CD4-positive, alpha-beta T cell (primary cell): Measurements from ENCODE around the gene TRIM40. TPM values are rescaled to one million over a fixed set of nuclear protein-coding genes. Genes with fewer than 3 reads are reported as not detected.
"Not testable (repeated sequence)": the region's sequence is repeated elsewhere in the genome, so short reads cannot be mapped to it uniquely, and the experiment has no call there.

Experiments
- ATAC-seq: fragments of 200-7000 bp; cut with Tn5 transposase; one replicate; pipeline ENCODE4 v1.10.0; 2022; ENCODE audit warnings: mild to moderate bottlenecking; ENCODE audit not compliant: poor library complexity
- CTCF ChIA-PET: fragments of 350-600 bp; sonication (Branson Sonifier 250); formaldehyde crosslinking; loops from one replicate; lab custom pipeline; 2021; ENCODE audit warnings: antibody characterized with exemption, inconsistent platforms; lab: Charles Lee
- POLR2A ChIA-PET: fragments of 350-600 bp; sonication (Branson Sonifier 250); formaldehyde crosslinking; loops from one replicate; lab custom pipeline; 2021; ENCODE audit warnings: antibody characterized with exemption, inconsistent platforms; lab: Charles Lee
- DNase-seq, 14 experiments: peaks; one replicate each; pipeline ENCODE4 v3.0.0-alpha.2; 2013 to 2020; ENCODE audit warnings: mixed read lengths in 2 of 14
- H3K27ac ChIP-seq, 2 donors: one replicate each; pipeline versions ENCODE4 v1.5.1 to v1.7.0; 2013; ENCODE audit warnings: low read length in 2 of 2, low read depth in 1 of 2, mild to moderate bottlenecking in 1 of 2
- H3K27me3 ChIP-seq, 2 experiments: 1 replicate in 1 of 2; 2 replicates in 1 of 2; pipeline versions ENCODE4 v1.6.1 to v1.7.0; 2013; ENCODE audit warnings: low read length in 2 of 2, control low read depth in 1 of 2, mild to moderate bottlenecking in 1 of 2, moderate library complexity in 1 of 2; ENCODE audit not compliant: insufficient read depth in 2 of 2, control insufficient read depth in 1 of 2
- H3K36me3 ChIP-seq: one replicate; pipeline ENCODE4 v1.6.1; 2013; ENCODE audit warnings: low read length, control low read depth; ENCODE audit not compliant: insufficient read depth
- H3K4me1 ChIP-seq: one replicate; pipeline ENCODE4 v1.6.1; 2013; ENCODE audit warnings: low read length, control low read depth; ENCODE audit not compliant: insufficient read depth
- H3K4me3 ChIP-seq: one replicate; pipeline ENCODE4 v1.5.1; 2013; ENCODE audit warnings: mild to moderate bottlenecking, low read length, moderate library complexity
- H3K9me3 ChIP-seq, 2 experiments: 1 replicate in 1 of 2; 2 replicates in 1 of 2; pipeline versions ENCODE4 v1.6.1 to v1.7.0; 2013; ENCODE audit warnings: low read length in 2 of 2, mild to moderate bottlenecking in 2 of 2, control low read depth in 1 of 2, moderate library complexity in 1 of 2; ENCODE audit not compliant: control insufficient read depth in 1 of 2, insufficient read depth in 1 of 2
- H3K27ac Mint-ChIP-seq: one replicate; pipeline ENCODE4 v1.8.0; 2020; ENCODE audit warnings: mixed read lengths
- H3K27me3 Mint-ChIP-seq: one replicate; pipeline ENCODE4 v1.8.0; 2021; ENCODE audit warnings: mixed read lengths
- H3K36me3 Mint-ChIP-seq: one replicate; pipeline ENCODE4 v1.8.0; 2021; ENCODE audit warnings: low read depth, mixed read lengths
- H3K4me1 Mint-ChIP-seq: one replicate; pipeline ENCODE4 v1.8.0; 2021; ENCODE audit warnings: low read depth, mixed read lengths
- H3K4me3 Mint-ChIP-seq: one replicate; pipeline ENCODE4 v1.8.0; 2020; ENCODE audit warnings: mild to moderate bottlenecking, mixed read lengths
- H3K9me3 Mint-ChIP-seq: one replicate; pipeline ENCODE4 v1.8.0; 2020; ENCODE audit warnings: mixed read lengths
- intact Hi-C, 2 experiments: fragments of 100-400 bp; cut with DNase I in 1 of 2; cut with micrococcal nuclease in 1 of 2; formaldehyde crosslinking; loops; one replicate each; pipeline versions ENCODE4 v1.15.1 to v1.9.0; 2023 to 2025; cut with DNase I, micrococcal nuclease
- total RNA-seq, 174 experiments: library from RNA in 2 of 174; stranded (reverse) in 2 of 174; gene quantifications; one replicate each; pipeline ENCODE4 v1.2.3 and lab custom pipeline; 2021 to 2026
- TF ChIP-seq, protein P1 (sequence below): fragments of 200-600 bp; IDR thresholded peaks from one replicate; pipeline ENCODE4 v1.8.0; 2022; ENCODE audit warnings: antibody characterized with exemption, mild to moderate bottlenecking

TRIM40 gene
- total RNA-seq, 2 experiments from 2014 or later: not detected

DNA sequence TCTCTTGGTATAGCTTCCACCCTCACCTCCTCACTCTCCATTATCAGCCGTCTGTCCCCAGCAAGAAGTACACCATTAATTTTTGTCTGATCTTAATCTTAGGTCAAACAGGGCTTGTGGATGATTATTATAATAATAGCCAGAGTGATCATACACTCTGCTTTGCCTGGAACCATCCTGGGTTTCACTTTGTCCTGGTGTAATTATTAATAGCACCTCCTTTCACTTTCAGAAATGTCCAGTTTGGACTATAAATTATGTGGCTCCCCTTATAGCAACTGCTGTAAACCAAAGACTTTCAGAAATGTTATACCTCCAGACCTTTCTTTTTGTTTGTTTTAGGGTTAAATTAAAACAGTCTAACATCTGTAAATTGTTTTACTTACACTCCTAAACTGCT is 22.1 kb upstream of the TRIM40 start:
- TF ChIP-seq, protein P1, sequence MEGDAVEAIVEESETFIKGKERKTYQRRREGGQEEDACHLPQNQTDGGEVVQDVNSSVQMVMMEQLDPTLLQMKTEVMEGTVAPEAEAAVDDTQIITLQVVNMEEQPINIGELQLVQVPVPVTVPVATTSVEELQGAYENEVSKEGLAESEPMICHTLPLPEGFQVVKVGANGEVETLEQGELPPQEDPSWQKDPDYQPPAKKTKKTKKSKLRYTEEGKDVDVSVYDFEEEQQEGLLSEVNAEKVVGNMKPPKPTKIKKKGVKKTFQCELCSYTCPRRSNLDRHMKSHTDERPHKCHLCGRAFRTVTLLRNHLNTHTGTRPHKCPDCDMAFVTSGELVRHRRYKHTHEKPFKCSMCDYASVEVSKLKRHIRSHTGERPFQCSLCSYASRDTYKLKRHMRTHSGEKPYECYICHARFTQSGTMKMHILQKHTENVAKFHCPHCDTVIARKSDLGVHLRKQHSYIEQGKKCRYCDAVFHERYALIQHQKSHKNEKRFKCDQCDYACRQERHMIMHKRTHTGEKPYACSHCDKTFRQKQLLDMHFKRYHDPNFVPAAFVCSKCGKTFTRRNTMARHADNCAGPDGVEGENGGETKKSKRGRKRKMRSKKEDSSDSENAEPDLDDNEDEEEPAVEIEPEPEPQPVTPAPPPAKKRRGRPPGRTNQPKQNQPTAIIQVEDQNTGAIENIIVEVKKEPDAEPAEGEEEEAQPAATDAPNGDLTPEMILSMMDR: no peak
- POLR2A ChIA-PET: no interaction called here

DNA sequence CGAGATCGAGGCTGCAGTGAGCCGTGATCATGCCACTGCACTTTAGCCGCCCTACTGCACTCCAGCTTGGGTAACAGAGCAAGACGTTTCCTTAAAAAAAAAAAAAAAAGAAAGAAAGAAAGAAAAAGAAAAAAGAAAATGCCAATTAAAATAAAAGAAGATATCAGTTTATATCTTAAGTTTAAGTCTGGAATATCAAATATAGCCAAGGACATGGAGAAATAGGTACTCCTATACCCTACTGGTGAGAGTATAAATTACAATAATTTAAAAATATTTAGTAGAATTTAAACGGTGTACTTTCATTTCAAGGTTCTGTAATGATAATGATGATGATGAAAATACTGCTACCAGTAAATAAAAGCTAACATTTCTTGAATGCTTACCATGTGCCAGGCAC is 19.2 kb upstream of the TRIM40 start:
- Histone ChIP-seq H3K27ac (no peak overlapping the region), H3K9me3 (no peaks in the 10 kb centered on the region), H3K4me3 (no peak overlapping the region), H3K36me3 (no peaks in the 10 kb centered on the region), H3K27me3 (peaks cover 3 to 37% of the 10 kb centered on the region in 2 experiments), H3K4me1 (no peaks in the 10 kb centered on the region)
- DNase-seq: no peak
- POLR2A ChIA-PET: no interaction called here
- H3K9me3 Mint-ChIP-seq: no peaks in the 10 kb centered on the region
- peaks cover 42% of the 10 kb centered on the region for H3K27me3 Mint-ChIP-seq
- no peaks in the 10 kb centered on the region for H3K36me3 Mint-ChIP-seq
- ATAC-seq: no peak
- H3K4me3 Mint-ChIP-seq: no peak overlapping the region
- intact Hi-C loops: no loop called here
- no peaks in the 10 kb centered on the region for H3K4me1 Mint-ChIP-seq
- no peak overlapping the region for H3K27ac Mint-ChIP-seq
- CTCF ChIA-PET: interaction anchor here (0.7 to 1.2 kb wide), 4 partner anchors 14 to 142 kb away, joined by 3 read pairs; no protein-coding TSS in a partner anchor
- TF ChIP-seq, protein P1: no peak

More for the DNA sequence above, 22.1 kb upstream of the TRIM40 start:
- Histone ChIP-seq H3K27ac (no peak overlapping the region), H3K4me3 (no peak overlapping the region), H3K9me3 (no peaks in the 10 kb centered on the region), H3K27me3 (peaks cover 10 to 58% of the 10 kb centered on the region in 2 experiments), H3K4me1 (no peaks in the 10 kb centered on the region), H3K36me3 (no peaks in the 10 kb centered on the region)
- peaks cover 57% of the 10 kb centered on the region for H3K27me3 Mint-ChIP-seq
- H3K4me3 Mint-ChIP-seq: no peak overlapping the region
- intact Hi-C loops: no loop called here
- ATAC-seq (no peak), DNase-seq (no peak)
- H3K27ac Mint-ChIP-seq: no peak overlapping the region
- CTCF ChIA-PET: interaction anchor here (1.3 to 1.6 kb wide), 2 partner anchors 10 to 11 kb away, joined by 3 to 4 read pairs; no protein-coding TSS in a partner anchor
- no peaks in the 10 kb centered on the region for H3K36me3 Mint-ChIP-seq
- no peaks in the 10 kb centered on the region for H3K9me3 Mint-ChIP-seq
- no peaks in the 10 kb centered on the region for H3K4me1 Mint-ChIP-seq

DNA sequence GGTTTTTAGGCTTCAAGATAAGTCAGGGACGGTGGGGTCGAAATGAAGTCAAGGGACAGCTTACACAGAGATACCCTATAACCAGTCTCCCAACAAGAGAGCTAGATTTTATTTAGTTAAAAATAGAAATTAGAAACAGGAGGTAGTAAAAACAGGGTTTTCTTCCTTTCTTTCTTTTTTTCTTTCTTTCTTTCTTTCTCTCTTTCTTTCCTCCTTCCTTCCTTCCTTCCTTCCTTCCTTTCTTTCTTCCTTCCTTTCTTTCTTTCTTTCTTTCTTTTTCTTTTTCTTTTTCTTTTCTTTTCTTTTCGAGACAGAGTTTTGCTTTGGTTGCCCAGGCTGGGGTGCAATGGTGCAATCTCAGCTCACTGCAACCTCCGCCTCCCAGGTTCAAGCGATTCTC is 17.2 kb upstream of the TRIM40 start:
- H3K27me3 Mint-ChIP-seq: peaks cover 36% of the 10 kb centered on the region
- H3K36me3 ChIP-seq, H3K9me3 ChIP-seq, intact Hi-C loops, ATAC-seq, H3K4me3 ChIP-seq, DNase-seq, H3K27ac ChIP-seq, H3K36me3 Mint-ChIP-seq, H3K27ac Mint-ChIP-seq, H3K9me3 Mint-ChIP-seq, H3K4me1 Mint-ChIP-seq, H3K4me3 Mint-ChIP-seq, H3K4me1 ChIP-seq: not testable (repeated sequence)
- ChIA-PET POLR2A (interaction anchor here (1.3 kb wide), 1 partner anchor 94 kb away, joined by 3 read pairs; the partner anchor contains the start of gene TRIM26), CTCF (interaction anchor here (1.8 kb wide), 1 partner anchor 12 kb away, joined by 4 read pairs; no protein-coding TSS in a partner anchor)
- H3K27me3 ChIP-seq: peaks cover 0 to 25% of the 10 kb centered on the region in 2 experiments
